Keratinocyte (primary cell): ENCODE results near the gene ARL3. TPM values are rescaled to one million over a fixed set of nuclear protein-coding genes. Genes with fewer than 3 reads are reported as not detected.

Experiments
- DNase-seq: peaks from one replicate; pipeline ENCODE4 v3.0.0-alpha.2; 2011; ENCODE audit warnings: low read depth, missing footprints, low spot score
- FAIRE-seq: peaks from 2 replicates; lab custom pipeline; 2011; peaks lifted over from hg19 to GRCh38; lab: Jason Lieb, UNC
- H2AFZ ChIP-seq: 2 replicates; pipeline ENCODE4 v1.6.0; 2012; ENCODE audit warnings: low read length, control low read depth, inconsistent platforms; ENCODE audit not compliant: control insufficient read depth
- H3K27ac ChIP-seq: 2 replicates; pipeline ENCODE4 v1.5.1; 2011; ENCODE audit warnings: low read length; ENCODE audit not compliant: control insufficient read depth, insufficient read depth
- H3K27me3 ChIP-seq: 3 replicates; pipeline ENCODE4 v1.6.0; 2011; ENCODE audit warnings: low read length; ENCODE audit not compliant: control insufficient read depth, insufficient read depth; ENCODE audit errors: extremely low read depth
- H3K36me3 ChIP-seq, 2 experiments: 2 replicates in 1 of 2; 3 replicates in 1 of 2; pipeline ENCODE4 v1.5.1; 2011; ENCODE audit warnings: low read length in 2 of 2, mild to moderate bottlenecking in 1 of 2; ENCODE audit not compliant: control insufficient read depth in 2 of 2, insufficient read depth in 2 of 2; ENCODE audit errors: extremely low read depth in 1 of 2
- H3K4me1 ChIP-seq: 3 replicates; pipeline ENCODE4 v1.5.1; 2011; ENCODE audit warnings: low read length; ENCODE audit not compliant: control insufficient read depth, insufficient read depth; ENCODE audit errors: extremely low read depth
- H3K4me2 ChIP-seq: 3 replicates; pipeline ENCODE4 v1.6.0; 2011; ENCODE audit warnings: low read depth, low read length; ENCODE audit not compliant: control insufficient read depth, insufficient read depth; ENCODE audit errors: extremely low read depth
- H3K4me3 ChIP-seq, 3 experiments: fragments of 200-600 bp in 1 of 3; sonication (generic) in 1 of 3; 2 replicates in 2 of 3; 3 replicates in 1 of 3; pipeline ENCODE4 v1.5.1; 2011 to 2016; ENCODE audit warnings: low read length in 3 of 3, mild to moderate bottlenecking in 3 of 3, control low read depth in 2 of 3, inconsistent platforms in 1 of 3, low read depth in 1 of 3, mixed read lengths in 1 of 3, mixed run types in 1 of 3, moderate library complexity in 1 of 3; ENCODE audit not compliant: control insufficient read depth in 2 of 3, insufficient read depth in 2 of 3; ENCODE audit errors: extremely low read depth in 1 of 3
- H3K79me2 ChIP-seq: 2 replicates; pipeline ENCODE4 v1.6.0; 2012; ENCODE audit warnings: low read length; ENCODE audit not compliant: control insufficient read depth, insufficient read depth
- H3K9ac ChIP-seq: 3 replicates; pipeline ENCODE4 v1.6.0; 2011; ENCODE audit warnings: low read length; ENCODE audit not compliant: control insufficient read depth, insufficient read depth; ENCODE audit errors: extremely low read depth
- H3K9me1 ChIP-seq: 3 replicates; pipeline ENCODE4 v1.6.0; 2011; ENCODE audit warnings: low read length; ENCODE audit not compliant: control insufficient read depth, insufficient read depth; ENCODE audit errors: extremely low read depth
- H3K9me3 ChIP-seq: 2 replicates; pipeline ENCODE4 v1.5.1; 2012; ENCODE audit warnings: low read depth, low read length; ENCODE audit not compliant: control insufficient read depth
- H4K20me1 ChIP-seq: 3 replicates; pipeline ENCODE4 v1.6.0; 2011; ENCODE audit warnings: low read length; ENCODE audit not compliant: control insufficient read depth, insufficient read depth; ENCODE audit errors: extremely low read depth
- CTCF ChIP-seq, 3 experiments: IDR thresholded peaks in 1 of 3; conservative IDR thresholded peaks in 1 of 3; optimal IDR thresholded peaks in 1 of 3; 2 replicates in 2 of 3; 3 replicates in 1 of 3; pipeline versions ENCODE3 to v1.5.1; 2011; ENCODE audit warnings: low read length in 3 of 3, mild to moderate bottlenecking in 3 of 3, moderate library complexity in 2 of 3, control low read depth in 1 of 3, inconsistent platforms in 1 of 3; ENCODE audit not compliant: insufficient read depth in 2 of 3; ENCODE audit errors: extremely low read depth in 1 of 3
- EZH2 ChIP-seq: IDR thresholded peaks from one replicate; pipeline ENCODE4 v1.6.1; 2012; ENCODE audit warnings: inconsistent platforms, mild to moderate bottlenecking, low read length, moderate library complexity
- dilution Hi-C: fragments of 300-500 bp; cut with MboI; formaldehyde crosslinking; loops from one replicate; pipeline ENCODE4 v1.7.0; 2020; ENCODE audit warnings: low sequenced_read_pairs; ENCODE audit not compliant: extremely low pct_ligation_motif_present
- polyA plus RNA-seq, 5 experiments: library from polyadenylated mRNA; depleted of rRNA in 3 of 5; stranded (reverse) in 3 of 5; stranded (forward) in 1 of 5; unstranded in 1 of 5; fragments of >200 nt; gene quantifications; 1 replicate in 1 of 5; 2 replicates in 3 of 5; 3 replicates in 1 of 5; pipeline versions ENCODE4 v1.2.1 to v1.2.3, GENCODE V29; 2011 to 2012; ENCODE audit warnings: missing spikeins in 2 of 5, low read depth in 1 of 5, low replicate concordance in 1 of 5

The ARL3 gene
- polyA plus RNA-seq, 1 donor (not counting 4 experiments of a cell fraction or from before 2014, with no cell fraction given), result 10.7 TPM

DNA sequence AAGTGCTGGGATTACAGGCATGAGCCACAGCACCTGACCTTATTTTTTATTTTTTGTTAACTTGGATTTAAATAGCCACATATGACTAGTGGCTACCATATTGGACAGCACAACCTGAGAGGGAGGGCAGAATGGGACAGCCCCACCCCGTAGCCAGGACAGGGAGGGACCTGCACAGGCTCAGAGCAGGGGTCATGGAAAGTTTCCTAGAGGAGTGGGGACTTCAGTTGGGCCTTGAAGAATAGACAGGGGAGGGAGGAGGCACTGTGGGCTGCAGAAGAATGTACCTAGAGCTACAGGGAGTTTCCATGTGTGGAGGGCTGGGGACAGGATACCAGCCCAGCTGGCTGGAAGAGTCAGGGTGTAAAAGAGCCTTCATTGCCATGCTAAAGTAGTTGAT is 61.1 kb downstream of the ARL3 start:
- Histone ChIP-seq H3K4me3 (no peak overlapping the region), H3K9ac (no peak overlapping the region), H3K9me3 (no peaks in the 10 kb centered on the region), H2AFZ (no peak overlapping the region), H3K36me3 (peaks cover 35 to 36% of the 10 kb centered on the region in 2 experiments), H4K20me1 (peaks cover 6% of the 10 kb centered on the region), H3K9me1 (peaks cover 2% of the 10 kb centered on the region), H3K79me2 (peaks cover 53% of the 10 kb centered on the region), H3K4me2 (no peak overlapping the region), H3K4me1 (peaks cover 22% of the 10 kb centered on the region), H3K27me3 (no peaks in the 10 kb centered on the region), H3K27ac (no peak overlapping the region)
- dilution Hi-C loops, result no loop called here
- no peak for TF ChIP-seq CTCF (optimal IDR thresholded peaks at IDR 0.05 in 1 of 3, IDR thresholded peaks at IDR 0.05 in 1 of 3, conservative IDR thresholded peaks at IDR 0.05 in 1 of 3; ENCODE audit: extremely low read depth in 1 of 3, insufficient read depth in 2 of 3, low read length in 3 of 3)
- no peak for TF ChIP-seq EZH2
- DNase-seq (no peak), FAIRE-seq (no peak)

GRCh38 chr10:102652170-102652916 is 61.9 kb downstream of the ARL3 start:
- TF ChIP-seq CTCF (optimal IDR thresholded peaks at IDR 0.05 in 1 of 3, IDR thresholded peaks at IDR 0.05 in 1 of 3, conservative IDR thresholded peaks at IDR 0.05 in 1 of 3; ENCODE audit: extremely low read depth in 1 of 3, insufficient read depth in 2 of 3, low read length in 3 of 3), result no peak
- TF ChIP-seq EZH2, result no peak
- H3K4me2 ChIP-seq, result no peak overlapping the region
- H3K27me3 ChIP-seq, result no peaks in the 10 kb centered on the region
- peaks cover 33 to 36% of the 10 kb centered on the region in 2 experiments for H3K36me3 ChIP-seq
- H3K4me1 ChIP-seq, result peaks cover 23% of the 10 kb centered on the region
- H3K9ac ChIP-seq, result no peak overlapping the region
- H3K9me3 ChIP-seq, result no peaks in the 10 kb centered on the region
- DNase-seq, result no peak
- H3K9me1 ChIP-seq, result peaks cover 2% of the 10 kb centered on the region
- dilution Hi-C loops, result no loop called here
- H3K79me2 ChIP-seq, result peaks cover 60% of the 10 kb centered on the region
- no peak overlapping the region for H2AFZ ChIP-seq
- no peak for FAIRE-seq
- H3K27ac ChIP-seq, result no peak overlapping the region
- H4K20me1 ChIP-seq, result peaks cover 11% of the 10 kb centered on the region
- H3K4me3 ChIP-seq, result no peak overlapping the region
